MCF 10A (cell line): Measurements from ENCODE around the gene MEF2A. TPM values are rescaled to one million over a fixed set of nuclear protein-coding genes. Genes with fewer than 3 reads are reported as not detected.
"Not testable (repeated sequence)": the region's sequence is repeated elsewhere in the genome, so short reads cannot be mapped to it uniquely, and the experiment has no call there.

Source experiments
- Bru-seq: library from RNA; stranded (reverse); fragments of 400-500 nt; gene quantifications from one replicate; lab custom pipeline; 2021; lab: Mats Ljungman, UMichigan
- BruChase-seq, 2 experiments: library from RNA; stranded (reverse); fragments of 400-500 nt; gene quantifications; one replicate each; lab custom pipeline; 2021; lab: Mats Ljungman, UMichigan
- BruUV-seq: library from RNA; stranded (reverse); fragments of 400-500 nt; replicated peaks from 2 replicates; lab custom pipeline; 2021; lab: Mats Ljungman, UMichigan
- CTCF ChIA-PET: fragments of 300-600 bp; sonication (Branson Sonifier 250); formaldehyde crosslinking; extraction: SDS; loops from one replicate; lab custom pipeline; 2021; ENCODE audit warnings: antibody characterized with exemption, inconsistent platforms; lab: Yijun Ruan, JAX
- POLR2A ChIA-PET: fragments of 300-600, 350-650 bp; sonication (Branson Sonifier 250); formaldehyde crosslinking; extraction: SDS; loops from one replicate; lab custom pipeline; 2020; ENCODE audit warnings: antibody characterized with exemption, inconsistent platforms; lab: Yijun Ruan, JAX
- DNase-seq: peaks from one replicate; pipeline ENCODE4 v3.0.0-alpha.2; 2018; ENCODE audit not compliant: unreplicated experiment
- H3K27ac Mint-ChIP-seq: one replicate; pipeline ENCODE4 v1.8.0; 2022; ENCODE audit warnings: mild to moderate bottlenecking, low read depth, mixed read lengths; ENCODE audit not compliant: unreplicated experiment
- H3K27me3 Mint-ChIP-seq: one replicate; pipeline ENCODE4 v1.8.0; 2022; ENCODE audit warnings: mixed read lengths; ENCODE audit not compliant: insufficient read depth, unreplicated experiment
- H3K36me3 Mint-ChIP-seq: one replicate; pipeline ENCODE4 v1.8.0; 2022; ENCODE audit warnings: mild to moderate bottlenecking, moderate library complexity, mixed read lengths; ENCODE audit not compliant: insufficient read depth, unreplicated experiment
- H3K4me1 Mint-ChIP-seq: one replicate; pipeline ENCODE4 v1.8.0; 2022; ENCODE audit warnings: mixed read lengths; ENCODE audit not compliant: insufficient read depth, unreplicated experiment
- H3K4me3 Mint-ChIP-seq: one replicate; pipeline ENCODE4 v1.8.0; 2022; ENCODE audit warnings: mild to moderate bottlenecking, moderate library complexity, mixed read lengths; ENCODE audit not compliant: unreplicated experiment
- H3K9me3 Mint-ChIP-seq: one replicate; pipeline ENCODE4 v1.8.0; 2022; ENCODE audit warnings: mixed read lengths; ENCODE audit not compliant: unreplicated experiment
- intact Hi-C: fragments of 100-400 bp; cut with micrococcal nuclease; formaldehyde crosslinking; loops from 2 replicates; pipeline ENCODE4 v1.14.1; 2022
- long read RNA-seq: library from polyadenylated mRNA; stranded (forward); transcript quantifications from one replicate; pipeline ENCODE4 v2.0.0, GENCODE V29; 2022
- total RNA-seq: library from RNA; stranded (reverse); gene quantifications from 2 replicates; pipeline ENCODE4 v1.2.3, GENCODE V29; 2022
- TF ChIP-seq, protein P1 (sequence below): fragments of 200-600 bp; IDR thresholded peaks from one replicate; pipeline ENCODE4 v1.8.0; 2022; ENCODE audit warnings: antibody characterized with exemption, mild to moderate bottlenecking; ENCODE audit not compliant: unreplicated experiment

The MEF2A gene
- total RNA-seq (52.9 and 55.2 TPM in 2 replicates), Bru-seq, nascent RNA (percentile 90 among the genes with signal in this experiment), BruChase-seq, experiment 1, labeled RNA remaining after a 6-hour chase (percentile 86 among the genes with signal in this experiment), BruChase-seq, experiment 2, labeled RNA remaining after a 2-hour chase (percentile 87 among the genes with signal in this experiment)
- long read RNA-seq, full-length matches to known transcripts, result 63 of 114 reads
- long read RNA-seq, partial matches to known transcripts, result 18 of 114 reads
- long read RNA-seq, other reads (novel, unspliced or antisense), result 33 of 114 reads

DNA sequence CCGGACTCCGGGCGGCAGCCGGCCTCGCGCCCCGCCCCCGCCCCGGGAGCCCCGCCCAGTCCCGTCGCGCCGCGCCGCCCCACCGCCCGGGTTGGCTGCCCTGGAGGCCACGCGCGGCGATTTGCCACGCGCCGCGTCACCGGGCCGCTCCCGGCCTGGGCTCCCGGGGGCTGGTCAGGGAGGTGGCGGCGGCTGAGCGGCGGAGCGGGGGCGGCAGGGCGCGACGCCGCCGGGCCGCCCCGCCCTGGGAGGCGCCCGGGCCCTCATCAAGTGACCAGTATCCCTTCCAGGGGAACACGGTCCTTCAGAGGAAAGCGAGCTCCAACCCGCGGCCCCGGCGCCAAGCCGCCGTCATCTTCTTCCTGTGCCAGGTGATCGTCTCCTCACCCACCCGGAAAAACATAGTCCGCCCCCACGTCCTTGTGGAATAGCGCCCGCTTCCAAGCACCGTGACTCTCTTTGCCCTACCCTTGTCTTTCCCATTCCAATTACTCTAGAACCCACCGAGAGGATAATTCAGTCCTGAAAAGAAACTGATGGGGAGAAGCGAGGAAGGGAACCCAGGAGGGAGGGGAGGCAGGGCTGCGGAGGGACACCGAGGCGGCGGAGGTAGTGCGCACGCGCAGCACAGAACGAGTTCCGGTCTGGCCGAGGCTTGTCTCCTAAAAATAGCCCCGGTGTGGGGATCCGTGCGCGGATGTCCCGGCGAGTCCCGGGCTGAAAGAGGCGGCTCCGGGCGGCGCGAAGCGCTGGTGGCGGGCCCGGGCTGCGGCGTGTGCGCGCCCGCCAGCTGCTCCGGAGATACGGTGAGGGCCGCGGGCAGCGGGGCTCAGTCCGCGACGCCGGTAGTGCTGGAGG is at the start of gene MEF2A:
Gene MEF2A, plus strand, starts transcription at position 686 of the 858 bp plus-strand sequence. CDS start 67,136 bp downstream, outside the sequence.
- CTCF ChIA-PET, result interaction anchor here (0.6 to 1.4 kb wide), 3 partner anchors 73 to 290 kb away, joined by 3 to 4 read pairs (median 3); no protein-coding TSS in a partner anchor
- TF ChIP-seq, protein P1, sequence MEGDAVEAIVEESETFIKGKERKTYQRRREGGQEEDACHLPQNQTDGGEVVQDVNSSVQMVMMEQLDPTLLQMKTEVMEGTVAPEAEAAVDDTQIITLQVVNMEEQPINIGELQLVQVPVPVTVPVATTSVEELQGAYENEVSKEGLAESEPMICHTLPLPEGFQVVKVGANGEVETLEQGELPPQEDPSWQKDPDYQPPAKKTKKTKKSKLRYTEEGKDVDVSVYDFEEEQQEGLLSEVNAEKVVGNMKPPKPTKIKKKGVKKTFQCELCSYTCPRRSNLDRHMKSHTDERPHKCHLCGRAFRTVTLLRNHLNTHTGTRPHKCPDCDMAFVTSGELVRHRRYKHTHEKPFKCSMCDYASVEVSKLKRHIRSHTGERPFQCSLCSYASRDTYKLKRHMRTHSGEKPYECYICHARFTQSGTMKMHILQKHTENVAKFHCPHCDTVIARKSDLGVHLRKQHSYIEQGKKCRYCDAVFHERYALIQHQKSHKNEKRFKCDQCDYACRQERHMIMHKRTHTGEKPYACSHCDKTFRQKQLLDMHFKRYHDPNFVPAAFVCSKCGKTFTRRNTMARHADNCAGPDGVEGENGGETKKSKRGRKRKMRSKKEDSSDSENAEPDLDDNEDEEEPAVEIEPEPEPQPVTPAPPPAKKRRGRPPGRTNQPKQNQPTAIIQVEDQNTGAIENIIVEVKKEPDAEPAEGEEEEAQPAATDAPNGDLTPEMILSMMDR, result no peak
- Mint-ChIP-seq H3K27ac (peak within 1 kb of the TSS; percentile 89), H3K9me3 (no peaks in the 10 kb centered on the region), H3K4me1 (peaks cover 10% of the 10 kb centered on the region), H3K36me3 (no peaks in the 10 kb centered on the region), H3K27me3 (no peaks in the 10 kb centered on the region), H3K4me3 (peak within 1 kb of the TSS; percentile 98)
- POLR2A ChIA-PET, result interaction anchor here (0.6 to 5.9 kb wide), 21 partner anchors 10 to 1687 kb away, joined by 3 to 56 read pairs (median 5); partner anchors contain the start of genes CHSY1, LRRC28 and LYSMD4
- BruUV-seq, result no TSS peak
- DNase-seq, result peak; percentile 90
- intact Hi-C loops, result loop anchor here (1.0 to 5.0 kb wide), 6 partner anchors 37 to 278 kb away; no protein-coding TSS in a partner anchor

DNA sequence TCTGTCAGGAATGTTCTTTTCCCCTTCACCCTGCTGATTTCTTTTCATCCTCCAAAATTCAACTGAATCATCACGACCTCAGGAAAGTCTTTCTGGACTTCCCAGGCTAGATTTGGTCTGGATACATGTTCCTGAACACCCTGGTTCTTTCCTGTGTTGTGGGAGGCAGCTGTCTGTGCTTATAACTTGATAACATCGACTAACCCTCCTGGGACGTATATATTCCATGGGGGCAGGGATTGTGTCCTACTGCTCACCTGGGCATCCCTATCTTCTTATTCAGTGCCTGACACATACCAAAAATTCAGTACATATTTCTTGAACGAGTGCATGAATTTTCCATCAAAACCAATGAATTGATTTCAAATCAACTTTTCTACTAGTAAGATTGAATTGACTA is 47.6 kb upstream of the MEF2A start:
- Mint-ChIP-seq H3K4me1 (no peaks in the 10 kb centered on the region), H3K36me3 (no peaks in the 10 kb centered on the region), H3K27me3 (no peaks in the 10 kb centered on the region), H3K9me3 (no peaks in the 10 kb centered on the region), H3K4me3 (no peak overlapping the region), H3K27ac (no peak overlapping the region)
- no peak for DNase-seq
- BruUV-seq, result no TSS peak
- ChIA-PET CTCF (no interaction called here), POLR2A (no interaction called here)
- TF ChIP-seq, protein P1, result no peak
- intact Hi-C loops, result no loop called here

GRCh38 chr15:99519366-99519765 is 46.4 kb upstream of the MEF2A start:
- CTCF ChIA-PET, result interaction anchor here (0.7 kb wide), 1 partner anchor 18 kb away, joined by 3 read pairs; no protein-coding TSS in a partner anchor
- H3K27me3 Mint-ChIP-seq, H3K36me3 Mint-ChIP-seq, H3K27ac Mint-ChIP-seq, H3K4me1 Mint-ChIP-seq, H3K4me3 Mint-ChIP-seq, POLR2A ChIA-PET, H3K9me3 Mint-ChIP-seq, intact Hi-C loops, BruUV-seq, DNase-seq: not testable (repeated sequence)

- no peak for DNase-seq
- intact Hi-C loops, result no loop called here
- TF ChIP-seq, protein P1, result no peak
- no peaks in the 10 kb centered on the region for H3K4me1 Mint-ChIP-seq
- no peaks in the 10 kb centered on the region for H3K9me3 Mint-ChIP-seq
- H3K27me3 Mint-ChIP-seq, result no peaks in the 10 kb centered on the region
- BruUV-seq, result no TSS peak
- CTCF ChIA-PET, result no interaction called here
- H3K27ac Mint-ChIP-seq, result no peak overlapping the region
- POLR2A ChIA-PET, result no interaction called here
- no peak overlapping the region for H3K4me3 Mint-ChIP-seq
- H3K36me3 Mint-ChIP-seq, result no peaks in the 10 kb centered on the region
These were observed 43.5 kb upstream of the MEF2A start for GRCh38 chr15:99522288-99522687.
